Measurements from ENCODE around the gene STARD9. TPM values are rescaled to one million over a fixed set of nuclear protein-coding genes. Genes with fewer than 3 reads are reported as not detected.

STARD9 gene
- total RNA-seq, 1 donor: 4.0 TPM

DNA sequence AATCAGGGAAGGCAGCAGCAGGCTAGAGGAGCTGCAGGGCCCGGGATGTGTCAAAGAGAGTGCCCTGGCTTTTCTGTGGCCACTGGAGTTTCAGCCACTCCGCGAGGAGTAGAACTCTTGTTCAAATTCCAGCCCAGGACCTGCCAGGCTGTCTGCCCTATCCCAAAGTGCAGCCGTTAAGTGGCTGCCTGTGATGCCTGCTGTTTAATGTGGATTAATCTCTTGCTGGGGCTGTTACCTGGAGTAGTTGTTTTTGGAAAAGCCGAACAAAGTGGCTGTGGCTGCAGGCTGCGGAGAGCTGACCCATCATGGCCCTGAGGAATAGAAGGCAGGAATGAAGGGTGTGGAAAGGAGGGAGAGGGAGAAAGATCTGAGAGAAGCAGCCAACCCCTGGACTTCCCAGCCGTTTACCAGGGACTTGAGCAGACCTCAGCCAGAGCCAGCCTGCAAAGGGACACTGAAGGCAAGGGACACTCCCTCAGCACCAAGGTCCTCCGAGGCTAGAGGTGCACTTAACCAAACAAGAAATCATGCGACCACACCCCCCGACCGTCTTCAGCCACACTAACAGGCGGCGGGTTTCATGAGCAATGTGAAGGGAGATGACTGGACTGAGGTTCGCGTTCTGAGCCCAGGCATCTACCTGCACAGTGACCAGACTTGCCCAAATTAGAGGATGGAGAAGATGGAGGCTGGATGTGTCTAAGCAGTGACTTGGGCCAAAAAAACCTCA lies 156.9 kb downstream of the STARD9 start:
- Histone ChIP-seq H3K27me3 (ENCODE audit: insufficient read depth, low read length) (no peaks in the 10 kb centered on the region), H3K4me1 (ENCODE audit: insufficient read depth, low read length) (peaks cover 12% of the 10 kb centered on the region), H3K4me3 (ENCODE audit: low read length) (no peak overlapping the region), H3K9me3 (ENCODE audit: low read depth, low read length) (no peaks in the 10 kb centered on the region)

DNA sequence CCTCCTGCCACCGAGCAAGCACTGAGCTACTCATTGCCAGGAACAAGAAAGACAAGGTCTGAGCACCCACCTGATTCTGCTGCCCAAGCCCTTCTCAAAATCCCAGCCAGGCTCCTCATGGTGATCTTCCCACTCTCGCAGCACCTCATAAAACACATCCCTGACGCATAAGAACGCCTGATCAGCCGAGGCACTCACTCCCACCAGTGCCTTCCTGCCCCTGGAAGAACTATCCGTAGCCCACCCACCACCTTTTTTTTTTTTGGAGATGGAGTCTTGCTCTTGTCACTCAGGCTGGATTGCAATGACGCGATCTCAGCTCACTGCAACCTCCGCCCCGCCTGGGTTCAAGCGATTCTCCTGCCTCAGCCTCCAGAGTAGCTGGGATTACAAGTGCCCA lies 157.6 kb downstream of the STARD9 start:
- Histone ChIP-seq H3K9me3 (ENCODE audit: low read depth, low read length) (no peaks in the 10 kb centered on the region), H3K27me3 (ENCODE audit: insufficient read depth, low read length) (no peaks in the 10 kb centered on the region), H3K4me1 (ENCODE audit: insufficient read depth, low read length) (peaks cover 17% of the 10 kb centered on the region), H3K4me3 (ENCODE audit: low read length) (no peak overlapping the region)

DNA sequence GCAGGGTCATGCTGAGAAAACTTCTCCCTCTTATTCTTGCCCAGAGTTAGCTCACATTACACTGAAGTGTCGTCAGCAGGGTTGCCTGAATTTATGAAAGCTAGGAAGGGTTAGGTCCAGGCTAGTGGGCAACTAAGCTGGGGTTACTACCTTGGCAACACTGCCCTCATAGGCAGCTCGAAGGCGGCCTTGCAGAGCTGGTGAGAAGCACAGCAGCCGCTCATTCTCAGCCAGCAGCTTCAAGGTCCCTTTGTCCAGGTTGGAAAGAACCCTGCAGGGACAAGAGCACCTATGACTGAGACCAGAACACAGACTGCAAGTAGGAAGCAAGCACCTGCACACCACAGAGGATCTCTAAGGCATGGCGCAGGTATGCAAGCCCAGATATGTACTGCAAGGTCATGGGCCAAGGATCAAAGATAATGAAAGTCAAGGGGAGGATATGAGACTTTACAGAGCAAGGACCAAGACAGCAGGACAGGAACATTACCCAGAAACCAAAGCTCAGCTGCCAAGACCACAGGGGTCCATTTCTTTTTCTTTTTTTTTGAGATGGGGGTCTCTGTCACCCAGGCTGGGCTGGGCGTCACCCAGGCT lies 158.8 kb downstream of the STARD9 start:
- H3K27me3 ChIP-seq (ENCODE audit: insufficient read depth, low read length): no peaks in the 10 kb centered on the region
- H3K4me1 ChIP-seq (ENCODE audit: insufficient read depth, low read length): peaks cover 17% of the 10 kb centered on the region
- no peaks in the 10 kb centered on the region for H3K9me3 ChIP-seq (ENCODE audit: low read depth, low read length)
- H3K4me3 ChIP-seq (ENCODE audit: low read length): no peak overlapping the region

DNA sequence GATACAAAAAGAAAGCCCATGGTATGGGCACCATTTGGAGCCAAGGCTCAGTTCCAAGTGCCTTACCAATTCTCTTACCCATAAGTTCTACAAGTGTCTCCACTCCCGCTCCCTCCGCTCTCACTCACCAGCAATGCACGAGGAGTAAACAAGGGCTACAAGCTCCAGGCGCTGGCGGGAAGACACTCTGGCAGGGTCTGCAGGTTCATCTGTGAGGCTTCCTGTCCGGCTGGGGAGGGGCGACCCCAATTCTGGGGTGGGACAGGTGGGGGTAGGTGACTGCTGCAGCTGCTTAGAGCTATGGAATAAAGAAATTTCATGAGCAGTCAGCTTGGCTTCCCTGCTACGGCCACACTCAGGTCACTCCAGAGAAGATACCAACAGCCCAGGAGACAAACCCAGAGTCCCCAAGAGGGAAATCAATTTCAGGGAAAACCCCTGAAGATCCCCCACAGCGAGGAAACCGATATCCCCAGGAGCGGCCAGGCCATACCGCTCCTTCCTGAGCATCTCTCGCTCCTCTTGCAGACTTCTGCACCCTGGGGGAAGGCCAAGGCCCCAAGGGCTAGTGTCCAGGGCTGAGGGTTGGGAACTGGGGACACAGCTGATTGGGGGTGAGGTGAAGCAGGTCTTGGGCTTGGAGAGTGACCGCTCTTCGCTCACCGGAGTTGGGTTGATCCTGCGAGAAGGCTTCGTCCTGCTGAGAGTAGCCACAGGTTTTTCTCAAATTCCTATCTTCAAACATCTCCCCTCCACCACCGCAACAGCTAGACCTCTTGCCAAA lies 160.2 kb downstream of the STARD9 start:
- Histone ChIP-seq H3K27me3 (ENCODE audit: insufficient read depth, low read length) (no peaks in the 10 kb centered on the region), H3K4me3 (ENCODE audit: low read length) (peak overlapping the region; percentile 86), H3K4me1 (ENCODE audit: insufficient read depth, low read length) (peaks cover 17% of the 10 kb centered on the region), H3K9me3 (ENCODE audit: low read depth, low read length) (no peaks in the 10 kb centered on the region)

- Histone ChIP-seq H3K9me3 (ENCODE audit: low read depth, low read length) (no peaks in the 10 kb centered on the region), H3K27me3 (ENCODE audit: insufficient read depth, low read length) (no peaks in the 10 kb centered on the region), H3K4me1 (ENCODE audit: insufficient read depth, low read length) (peaks cover 17% of the 10 kb centered on the region), H3K4me3 (ENCODE audit: low read length) (peak overlapping the region; percentile 86)
These were observed 160.9 kb downstream of the STARD9 start for GRCh38 chr15:42736178-42736792.

DNA sequence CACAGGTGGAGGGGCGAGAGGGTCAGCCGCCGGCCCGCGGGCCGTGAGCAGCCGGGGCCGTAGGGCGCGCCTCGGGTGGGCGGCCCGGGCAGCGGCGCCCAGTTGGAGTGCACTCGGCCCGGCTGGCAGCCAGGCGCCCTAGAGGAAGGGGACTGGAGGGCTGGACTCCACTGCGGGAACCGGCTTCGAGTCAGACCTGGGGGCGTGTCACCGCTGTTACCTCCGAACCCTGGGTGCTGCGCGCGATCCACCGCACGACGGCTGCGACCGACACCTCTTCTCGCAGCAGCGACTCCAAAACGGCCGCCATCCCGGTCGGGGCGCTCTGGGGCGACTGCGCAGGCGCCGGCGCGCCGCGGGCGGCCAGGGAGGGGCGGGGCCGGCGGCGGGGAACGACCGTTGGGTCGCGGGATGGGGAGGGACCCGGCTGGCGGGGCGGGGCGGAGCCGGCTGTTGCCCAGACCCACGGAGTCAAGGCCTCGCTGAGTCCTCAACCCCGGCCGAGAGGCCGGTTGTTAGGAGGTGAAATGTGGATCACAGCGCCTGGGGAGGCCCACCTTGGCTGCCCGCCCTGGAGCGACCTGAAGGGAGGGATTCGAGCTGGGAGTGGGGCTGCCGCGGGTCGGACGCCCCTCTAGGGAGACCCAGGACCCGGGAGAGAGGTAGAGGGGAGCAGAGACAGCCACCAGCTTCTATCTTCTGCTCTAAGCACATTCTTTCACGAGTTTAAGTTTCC lies 161.6 kb downstream of the STARD9 start, which contains the start of gene CDAN1:
Gene CDAN1 (minus strand): TSS at position 336 of the 736 bp plus-strand sequence. CDS start 26 bp downstream, at position 310.
- Histone ChIP-seq H3K9me3 (ENCODE audit: low read depth, low read length) (no peaks in the 10 kb centered on the region), H3K27me3 (ENCODE audit: insufficient read depth, low read length) (no peaks in the 10 kb centered on the region), H3K4me3 (ENCODE audit: low read length) (peak within 1 kb of the TSS; percentile 86), H3K4me1 (ENCODE audit: insufficient read depth, low read length) (peaks cover 17% of the 10 kb centered on the region)

DNA sequence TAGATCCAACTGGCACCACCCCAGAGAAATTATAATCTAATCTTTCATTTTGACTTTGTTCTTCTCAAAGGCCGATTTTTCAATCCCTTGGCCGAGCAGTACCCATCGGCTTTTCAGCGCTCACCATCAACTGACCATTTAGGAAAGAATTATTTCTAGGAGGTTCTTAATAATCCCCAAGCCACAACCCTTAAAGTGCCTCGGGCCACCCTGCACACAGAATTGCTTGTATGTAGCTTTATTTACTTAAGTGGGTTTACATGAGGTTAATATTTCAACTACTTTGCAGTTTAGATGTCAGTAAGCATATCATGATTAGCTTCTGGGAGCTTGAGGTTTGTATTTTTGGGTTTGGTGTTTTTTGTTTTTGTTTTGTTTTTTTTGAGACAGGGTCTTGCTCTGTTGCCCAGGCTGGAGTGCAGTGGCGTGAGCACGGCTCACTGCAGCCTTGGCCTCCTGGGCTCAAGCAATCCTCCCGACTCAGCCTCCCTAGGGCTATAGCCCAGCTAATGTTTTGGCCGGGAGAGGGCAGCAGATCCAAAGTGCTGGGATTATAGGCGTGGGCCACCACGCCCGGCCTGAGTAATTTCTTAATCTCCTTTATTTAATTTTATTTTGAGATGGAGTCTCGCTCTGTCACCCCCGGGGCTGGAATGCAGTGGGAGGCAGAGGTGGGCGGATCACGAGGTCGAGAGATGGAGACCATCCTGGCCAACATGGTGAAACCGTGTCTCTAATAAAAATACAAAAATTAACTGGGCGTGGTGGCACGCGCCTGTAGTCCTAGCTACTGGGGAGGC lies 162.3 kb downstream of the STARD9 start:
- no peaks in the 10 kb centered on the region for H3K9me3 ChIP-seq (ENCODE audit: low read depth, low read length)
- peaks cover 17% of the 10 kb centered on the region for H3K4me1 ChIP-seq (ENCODE audit: insufficient read depth, low read length)
- no peaks in the 10 kb centered on the region for H3K27me3 ChIP-seq (ENCODE audit: insufficient read depth, low read length)
- peak overlapping the region; percentile 86 for H3K4me3 ChIP-seq (ENCODE audit: low read length)

DNA sequence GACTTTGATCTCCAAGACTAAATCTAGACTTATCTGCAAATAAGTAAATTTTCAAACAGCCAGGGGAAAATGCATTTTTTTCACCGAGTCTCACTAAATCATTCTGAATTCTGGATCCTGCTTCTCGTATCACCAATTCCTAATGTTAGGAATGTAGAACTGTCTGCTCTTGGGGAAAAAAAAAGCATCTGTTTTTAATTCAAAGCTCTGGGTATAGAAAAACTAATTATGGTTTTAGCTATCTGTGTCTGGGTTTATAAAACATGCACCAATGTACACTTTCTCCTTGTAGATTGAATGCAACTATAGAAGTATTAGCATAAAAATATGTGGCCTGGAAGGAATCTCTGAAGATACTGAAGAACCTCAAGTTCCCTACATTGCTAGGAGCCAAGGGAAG lies 166.3 kb downstream of the STARD9 start:
- H3K27me3 ChIP-seq (ENCODE audit: insufficient read depth, low read length): no peaks in the 10 kb centered on the region
- H3K9me3 ChIP-seq (ENCODE audit: low read depth, low read length): no peaks in the 10 kb centered on the region
- peaks cover 7% of the 10 kb centered on the region for H3K4me1 ChIP-seq (ENCODE audit: insufficient read depth, low read length)
- no peak overlapping the region for H3K4me3 ChIP-seq (ENCODE audit: low read length)

- H3K4me3 ChIP-seq (ENCODE audit: low read length): no peak overlapping the region
These were observed 166.7 kb downstream of the STARD9 start for GRCh38 chr15:42742149-42742548.

DNA sequence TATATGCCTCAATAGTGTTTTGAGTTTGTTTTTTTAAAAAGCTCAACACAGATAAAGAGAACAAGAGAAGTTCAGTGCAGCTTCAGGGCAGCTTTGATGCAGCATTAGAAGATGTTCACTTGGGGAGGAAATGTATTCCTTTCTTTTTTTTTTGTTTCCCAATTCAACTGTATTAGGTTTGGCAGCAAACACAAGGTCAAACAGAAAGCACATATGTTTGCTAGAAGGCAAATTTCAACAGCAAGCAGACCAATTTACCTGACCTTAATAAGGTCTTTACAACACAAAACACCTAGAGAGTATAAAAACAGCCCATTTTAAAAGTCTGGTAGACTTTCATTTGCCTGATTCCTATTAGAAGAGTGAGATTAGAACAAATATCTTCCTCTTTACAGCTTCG lies 168.8 kb downstream of the STARD9 start:
- Histone ChIP-seq H3K9me3 (ENCODE audit: low read depth, low read length) (no peaks in the 10 kb centered on the region), H3K4me3 (ENCODE audit: low read length) (no peak overlapping the region), H3K4me1 (ENCODE audit: insufficient read depth, low read length) (no peaks in the 10 kb centered on the region), H3K27me3 (ENCODE audit: insufficient read depth, low read length) (no peaks in the 10 kb centered on the region)

More at GRCh38 chr15:42742149-42742548, 166.7 kb downstream of the STARD9 start:
- H3K9me3 ChIP-seq (ENCODE audit: low read depth, low read length): no peaks in the 10 kb centered on the region
- no peaks in the 10 kb centered on the region for H3K27me3 ChIP-seq (ENCODE audit: insufficient read depth, low read length)
- peaks cover 7% of the 10 kb centered on the region for H3K4me1 ChIP-seq (ENCODE audit: insufficient read depth, low read length)

DNA sequence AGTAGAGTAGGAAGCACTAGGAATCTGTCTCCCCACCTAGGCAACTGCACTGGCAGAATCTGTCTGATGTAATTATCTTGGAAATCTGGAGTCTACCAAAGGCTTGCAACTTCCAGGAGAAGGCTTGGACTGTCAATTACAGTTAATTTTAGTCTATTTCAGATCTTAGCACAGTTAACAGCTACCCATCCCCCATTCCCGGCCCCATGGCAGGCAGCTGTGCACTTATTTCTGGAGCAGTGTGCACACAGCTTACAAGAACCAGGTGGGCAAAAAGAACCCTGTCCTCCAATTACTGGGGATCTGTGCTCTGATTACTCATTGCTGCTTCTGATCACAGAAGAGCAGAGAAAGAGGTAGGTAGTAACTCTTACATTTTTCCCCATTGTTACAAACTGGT lies 173.9 kb downstream of the STARD9 start:
- Histone ChIP-seq H3K27me3 (ENCODE audit: insufficient read depth, low read length) (no peaks in the 10 kb centered on the region), H3K4me1 (ENCODE audit: insufficient read depth, low read length) (no peaks in the 10 kb centered on the region), H3K4me3 (ENCODE audit: low read length) (no peak overlapping the region), H3K9me3 (ENCODE audit: low read depth, low read length) (peaks cover 8% of the 10 kb centered on the region)

DNA sequence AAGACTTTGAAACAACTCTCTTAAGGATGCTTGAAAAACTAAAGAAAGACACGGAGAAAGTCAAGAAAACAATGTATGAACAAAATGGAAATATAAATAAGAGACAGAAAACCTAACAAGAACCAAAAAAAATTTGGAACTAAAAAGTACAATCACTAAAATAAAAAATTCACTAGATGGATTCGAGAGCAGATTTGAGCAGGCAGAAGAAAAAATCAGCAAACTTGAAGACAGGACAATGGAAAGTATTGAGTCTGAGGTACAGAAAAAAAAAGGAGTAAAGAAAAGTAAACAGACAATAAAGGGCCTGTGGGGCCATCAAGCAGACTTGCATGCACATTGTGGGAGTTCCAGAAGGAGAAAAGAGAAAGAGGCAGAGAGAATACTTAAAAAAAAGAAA lies 174.9 kb downstream of the STARD9 start:
- Histone ChIP-seq H3K4me1 (ENCODE audit: insufficient read depth, low read length) (no peaks in the 10 kb centered on the region), H3K27me3 (ENCODE audit: insufficient read depth, low read length) (no peaks in the 10 kb centered on the region), H3K4me3 (ENCODE audit: low read length) (no peak overlapping the region), H3K9me3 (ENCODE audit: low read depth, low read length) (peaks cover 8% of the 10 kb centered on the region)

DNA sequence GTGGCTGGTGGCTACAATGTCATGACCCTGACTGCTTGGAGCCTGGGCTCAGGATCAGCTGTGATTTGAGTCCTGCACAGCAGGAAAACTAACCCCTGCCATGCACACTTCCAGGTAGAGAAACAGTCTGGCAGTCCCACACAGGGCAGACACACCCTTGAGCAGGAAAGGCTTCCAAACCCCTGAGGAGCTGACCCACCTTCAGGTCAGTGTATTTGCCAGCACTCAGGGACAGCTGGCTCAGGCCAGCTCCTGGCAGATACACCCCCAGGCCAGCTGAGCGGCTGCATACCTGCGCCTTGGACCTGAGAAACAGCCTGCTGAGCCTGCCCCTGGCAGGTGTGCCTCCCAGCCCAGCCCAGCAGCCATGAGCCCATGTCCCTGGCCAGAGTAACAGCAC lies 183.7 kb downstream of the STARD9 start:
- Histone ChIP-seq H3K4me1 (ENCODE audit: insufficient read depth, low read length) (no peaks in the 10 kb centered on the region), H3K27me3 (ENCODE audit: insufficient read depth, low read length) (no peaks in the 10 kb centered on the region), H3K9me3 (ENCODE audit: low read depth, low read length) (peaks cover 14% of the 10 kb centered on the region), H3K4me3 (ENCODE audit: low read length) (no peak overlapping the region)

DNA sequence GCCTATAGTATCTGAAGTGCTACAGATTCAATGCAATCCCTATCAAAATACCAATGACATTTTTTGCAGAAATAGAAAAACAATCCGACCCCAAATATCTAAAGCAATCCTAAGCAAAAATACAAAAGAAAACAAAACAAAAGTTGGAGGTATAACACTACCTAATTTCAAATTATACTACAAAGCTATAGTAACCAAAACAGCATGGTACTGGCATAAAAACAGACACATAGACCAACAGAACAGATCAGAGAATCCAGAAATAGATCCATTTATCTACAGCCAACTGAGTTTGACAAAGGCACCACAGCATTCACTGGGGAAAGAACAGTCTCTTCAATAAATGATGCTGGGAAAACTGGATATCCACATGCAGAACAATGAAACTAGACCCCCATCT lies 185.4 kb downstream of the STARD9 start:
- Histone ChIP-seq H3K9me3 (ENCODE audit: low read depth, low read length) (peaks cover 14% of the 10 kb centered on the region), H3K4me1 (ENCODE audit: insufficient read depth, low read length) (no peaks in the 10 kb centered on the region), H3K27me3 (ENCODE audit: insufficient read depth, low read length) (no peaks in the 10 kb centered on the region), H3K4me3 (ENCODE audit: low read length) (no peak overlapping the region)
